HFF-Myc (cell line): ENCODE measurements around the gene TPST2.

Source experiments
- DNase-seq: peaks from one replicate; pipeline ENCODE4 v3.0.0-alpha.2; 2011; ENCODE audit warnings: low read depth; ENCODE audit errors: extremely low read depth
- H3K4me3 ChIP-seq: replicated peaks from 2 replicates; pipeline ENCODE4 v1.5.1; 2011; ENCODE audit warnings: low read depth, mild to moderate bottlenecking, control low read depth, low read length
- CTCF ChIP-seq: IDR thresholded peaks from 2 replicates; pipeline ENCODE4 v1.5.1; 2012; ENCODE audit warnings: mild to moderate bottlenecking, low read depth, low read length, control low read depth; ENCODE audit errors: missing control alignments

The TPST2 gene

GRCh38 chr22:26496456-26496855 is 93.5 kb downstream of the TPST2 start:
- no peak for TF ChIP-seq CTCF
- no peak overlapping the region for H3K4me3 ChIP-seq
- DNase-seq = no peak

GRCh38 chr22:26494506-26494905 is 95.4 kb downstream of the TPST2 start:
- no peak for DNase-seq
- no peak for TF ChIP-seq CTCF
- H3K4me3 ChIP-seq = no peak overlapping the region

- TF ChIP-seq CTCF = no peak
- no peak overlapping the region for H3K4me3 ChIP-seq
These were observed 97.7 kb downstream of the TPST2 start for GRCh38 chr22:26492220-26492619.

GRCh38 chr22:26489447-26490036 is 100.4 kb downstream of the TPST2 start:
- TF ChIP-seq CTCF = no peak
- no peak for DNase-seq
- H3K4me3 ChIP-seq = no peak overlapping the region

More at GRCh38 chr22:26492220-26492619, 97.7 kb downstream of the TPST2 start:
- DNase-seq = no peak

GRCh38 chr22:26487996-26488395 is 101.9 kb downstream of the TPST2 start:
- no peak overlapping the region for H3K4me3 ChIP-seq
- no peak for DNase-seq
- no peak for TF ChIP-seq CTCF

- TF ChIP-seq CTCF = no peak
- H3K4me3 ChIP-seq = no peak overlapping the region
These were observed 103.5 kb downstream of the TPST2 start for GRCh38 chr22:26486394-26486793.

More at GRCh38 chr22:26486394-26486793, 103.5 kb downstream of the TPST2 start:
- DNase-seq = no peak
